ENCODE results near the gene PIAS1.
A peak's percentile ranks its signal among the peaks of the same experiment; 100 is the strongest.

The PIAS1 gene

GRCh38 chr15:68227643-68228142, 173.6 kb downstream of the PIAS1 start:
- no peak for DNase-seq (ENCODE audit: low read depth)
- H3K4me3 ChIP-seq (ENCODE audit: low read length): peak overlapping the region; percentile 78

GRCh38 chr15:68228143-68228970, 174.2 kb downstream of the PIAS1 start:
- DNase-seq (ENCODE audit: low read depth): no peak
- peak overlapping the region; percentile 78 for H3K4me3 ChIP-seq (ENCODE audit: low read length)
- TF ChIP-seq CTCF (conservative IDR thresholded peaks at IDR 0.05; ENCODE audit: low read depth, low read length): no peak

More at GRCh38 chr15:68227643-68228142, 173.6 kb downstream of the PIAS1 start:
- TF ChIP-seq CTCF (conservative IDR thresholded peaks at IDR 0.05; ENCODE audit: low read depth, low read length): no peak

- peak overlapping the region; percentile 78 for H3K4me3 ChIP-seq (ENCODE audit: low read length)
- no peak for DNase-seq (ENCODE audit: low read depth)
- TF ChIP-seq CTCF (conservative IDR thresholded peaks at IDR 0.05; ENCODE audit: low read depth, low read length): no peak
These were observed 174.9 kb downstream of the PIAS1 start for GRCh38 chr15:68228971-68229385.

GRCh38 chr15:68229386-68230156, 175.5 kb downstream of the PIAS1 start, which contains the start of gene CLN6:
CLN6 (minus strand) TSS chr15:68229728; CDS start chr15:68229584, 144 bp downstream.
- peak within 1 kb of the TSS; percentile 78 for H3K4me3 ChIP-seq (ENCODE audit: low read length)
- peak; percentile 34 for DNase-seq (ENCODE audit: low read depth)
- TF ChIP-seq CTCF (conservative IDR thresholded peaks at IDR 0.05; ENCODE audit: low read depth, low read length): no peak

GRCh38 chr15:68230157-68231100, 176.3 kb downstream of the PIAS1 start:
- no peak for DNase-seq (ENCODE audit: low read depth)
- H3K4me3 ChIP-seq (ENCODE audit: low read length): peak overlapping the region; percentile 70
- no peak for TF ChIP-seq CTCF (conservative IDR thresholded peaks at IDR 0.05; ENCODE audit: low read depth, low read length)

GRCh38 chr15:68231102-68231818, 177.1 kb downstream of the PIAS1 start:
- no peak for DNase-seq (ENCODE audit: low read depth)
- TF ChIP-seq CTCF (conservative IDR thresholded peaks at IDR 0.05; ENCODE audit: low read depth, low read length): no peak
- no peak overlapping the region for H3K4me3 ChIP-seq (ENCODE audit: low read length)
